ENCODE results near the gene KICS2.
"Not testable (repeated sequence)": the region's sequence is repeated elsewhere in the genome, so short reads cannot be mapped to it uniquely, and the experiment has no call there.

KICS2 gene

GRCh38 chr12:64216239-64216638 lies 5.9 kb downstream of the KICS2 start:
- DNase-seq (ENCODE audit: low read depth), result no peak

GRCh38 chr12:64212119-64212746 lies 9.9 kb downstream of the KICS2 start:
- DNase-seq (ENCODE audit: low read depth), result no peak

DNA sequence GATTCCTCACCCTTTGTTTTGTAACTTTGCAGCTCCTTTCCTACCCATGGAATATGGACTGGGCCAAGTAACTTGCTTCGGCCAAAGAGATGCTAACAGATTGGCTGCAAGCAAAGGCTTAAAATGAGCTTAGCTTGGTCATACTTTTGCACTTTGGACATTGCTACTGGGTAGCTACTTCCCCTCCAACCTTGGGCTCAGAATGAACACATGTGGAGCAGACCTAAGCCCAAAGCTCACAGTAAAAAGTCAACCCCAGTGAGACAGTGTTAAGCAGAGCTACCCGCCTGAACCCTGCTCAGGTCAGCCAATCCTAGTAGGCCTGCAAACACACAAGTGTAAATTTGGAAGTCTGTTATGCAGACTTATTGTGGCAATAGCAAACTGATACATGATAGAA lies 14.6 kb downstream of the KICS2 start:
- no peak for DNase-seq (ENCODE audit: low read depth)

- DNase-seq (ENCODE audit: low read depth), result no peak
Observed at GRCh38 chr12:64205542-64205941, 16.6 kb downstream of the KICS2 start.

- DNase-seq (ENCODE audit: low read depth), result no peak
Observed at GRCh38 chr12:64203775-64204174, 18.3 kb downstream of the KICS2 start.

- DNase-seq (ENCODE audit: low read depth), result no peak
Observed at GRCh38 chr12:64203036-64203435, 19.1 kb downstream of the KICS2 start.

DNA sequence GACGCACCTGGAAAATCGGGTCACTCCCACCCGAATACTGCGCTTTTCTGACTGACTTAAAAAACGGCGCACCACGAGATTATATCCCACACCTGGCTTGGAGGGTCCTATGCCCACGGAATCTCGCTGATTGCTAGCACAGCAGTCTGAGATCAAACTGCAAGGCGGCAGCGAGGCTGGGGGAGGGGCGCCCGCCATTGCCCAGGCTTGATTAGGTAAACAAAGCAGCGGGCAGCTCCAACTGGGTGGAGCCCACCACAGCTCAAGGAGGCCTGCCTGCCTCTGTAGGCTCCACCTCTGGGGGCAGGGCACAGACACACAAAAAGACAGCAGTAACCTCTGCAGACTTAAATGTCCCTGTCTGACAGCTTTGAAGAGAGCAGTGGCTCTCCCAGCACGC lies 26.3 kb downstream of the KICS2 start:
- DNase-seq (ENCODE audit: low read depth), result not testable (repeated sequence)

DNA sequence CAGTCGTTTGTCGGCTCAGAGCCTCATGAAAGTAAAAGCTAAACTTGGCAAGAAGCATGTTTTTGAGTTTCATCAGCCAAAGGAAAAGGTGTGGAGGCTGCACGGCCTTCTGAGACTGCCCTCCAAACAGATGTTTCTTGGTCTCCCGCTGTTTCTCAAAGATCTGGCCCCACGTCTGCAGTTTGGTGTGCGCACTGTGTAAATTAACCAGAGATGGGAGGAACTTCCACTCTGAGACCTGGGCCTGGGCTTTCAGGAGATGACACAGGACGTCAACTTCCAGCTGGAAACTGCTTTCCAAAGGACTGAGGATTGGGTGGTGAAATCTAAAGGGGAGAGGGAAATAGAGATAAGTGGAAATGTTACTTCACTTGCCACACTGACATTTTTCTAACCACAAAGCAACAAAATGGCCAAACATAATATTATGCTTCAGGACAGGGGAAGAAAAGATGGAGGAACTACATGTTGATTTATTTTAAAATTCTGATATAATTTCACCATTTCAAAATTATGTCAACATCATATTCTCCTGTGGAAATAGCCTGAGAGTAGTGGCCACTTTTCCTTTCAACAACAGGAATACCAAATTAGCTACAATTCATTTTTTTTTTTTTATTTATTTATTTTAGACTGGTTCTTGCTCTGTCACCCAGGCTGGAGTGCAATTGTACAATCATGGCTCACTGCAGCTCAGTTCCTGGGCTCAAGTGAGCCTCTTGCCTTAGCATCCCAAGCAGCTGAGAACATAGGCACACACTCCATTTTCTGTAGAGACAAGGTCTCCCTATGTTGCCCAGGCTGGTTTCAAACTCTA lies 27.6 kb downstream of the KICS2 start:
- DNase-seq (ENCODE audit: low read depth), result peak; percentile 46

DNA sequence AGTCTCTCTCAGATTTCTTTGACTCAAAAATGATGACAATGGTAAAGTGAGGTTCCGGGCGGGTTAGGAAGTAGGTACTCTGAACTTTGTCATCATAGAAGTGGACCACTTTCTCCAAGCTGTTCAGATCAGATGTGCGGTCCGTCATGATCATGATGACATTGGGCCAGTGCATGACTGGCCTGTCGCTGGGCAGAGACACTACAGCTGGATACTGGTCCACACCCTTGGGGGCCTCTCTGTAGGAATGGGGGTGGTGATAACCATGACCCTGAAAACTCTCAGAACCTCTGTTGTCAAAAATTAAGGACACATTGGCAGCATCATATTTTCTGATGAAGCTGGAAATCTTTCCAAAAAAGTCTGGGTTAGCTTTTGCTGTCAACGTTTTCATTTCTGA lies 28.2 kb downstream of the KICS2 start:
- no peak for DNase-seq (ENCODE audit: low read depth)

- DNase-seq (ENCODE audit: low read depth), result no peak
Observed at GRCh38 chr12:64192644-64193444, 29.3 kb downstream of the KICS2 start.

DNA sequence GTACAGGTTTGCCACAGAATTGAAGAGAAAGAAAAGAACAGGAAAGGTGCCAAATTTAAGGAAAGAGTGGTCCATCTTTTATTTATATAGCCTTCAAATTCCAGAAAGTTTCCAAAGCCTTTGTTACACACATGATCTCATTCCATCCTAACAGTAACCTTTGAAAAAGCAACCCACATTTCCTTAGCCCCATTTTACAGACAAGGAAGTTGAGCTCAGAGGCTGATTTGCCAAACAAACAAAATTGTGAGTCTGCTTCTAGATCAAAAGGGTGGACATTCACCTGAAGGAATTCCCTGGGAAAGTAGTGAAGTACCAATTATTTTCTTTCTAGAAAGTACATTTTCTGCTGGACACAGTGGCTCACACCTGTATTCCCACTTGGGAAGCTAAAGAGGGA lies 32.0 kb downstream of the KICS2 start:
- DNase-seq (ENCODE audit: low read depth), result no peak

- DNase-seq (ENCODE audit: low read depth), result no peak
Observed at GRCh38 chr12:64189530-64189929, 32.6 kb downstream of the KICS2 start.

- peak; percentile 32 for DNase-seq (ENCODE audit: low read depth)
Observed at GRCh38 chr12:64187794-64188193, 34.3 kb downstream of the KICS2 start.

DNA sequence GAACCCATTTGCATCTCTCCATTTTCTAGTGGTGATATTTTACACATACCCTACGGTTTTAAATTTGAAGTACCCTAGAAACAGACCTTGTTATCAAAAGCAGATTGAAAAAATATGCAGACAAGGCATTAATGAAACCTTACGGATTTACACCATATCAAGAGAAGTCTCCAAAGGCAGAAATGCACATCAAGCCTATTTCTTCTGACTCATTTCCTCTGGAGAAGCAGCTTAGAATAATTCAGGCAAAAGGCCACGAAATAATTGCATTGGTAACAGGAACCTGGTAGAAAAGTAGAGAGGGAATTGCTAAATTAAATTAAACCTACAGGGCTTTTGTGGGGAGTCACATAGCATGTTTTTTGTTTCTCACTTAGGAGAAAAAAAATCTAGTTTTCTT lies 34.7 kb downstream of the KICS2 start:
- DNase-seq (ENCODE audit: low read depth), result peak; percentile 79

GRCh38 chr12:64186789-64187188 lies 35.3 kb downstream of the KICS2 start:
- DNase-seq (ENCODE audit: low read depth), result no peak

- no peak for DNase-seq (ENCODE audit: low read depth)
Observed at GRCh38 chr12:64184216-64184615, 37.9 kb downstream of the KICS2 start.

DNA sequence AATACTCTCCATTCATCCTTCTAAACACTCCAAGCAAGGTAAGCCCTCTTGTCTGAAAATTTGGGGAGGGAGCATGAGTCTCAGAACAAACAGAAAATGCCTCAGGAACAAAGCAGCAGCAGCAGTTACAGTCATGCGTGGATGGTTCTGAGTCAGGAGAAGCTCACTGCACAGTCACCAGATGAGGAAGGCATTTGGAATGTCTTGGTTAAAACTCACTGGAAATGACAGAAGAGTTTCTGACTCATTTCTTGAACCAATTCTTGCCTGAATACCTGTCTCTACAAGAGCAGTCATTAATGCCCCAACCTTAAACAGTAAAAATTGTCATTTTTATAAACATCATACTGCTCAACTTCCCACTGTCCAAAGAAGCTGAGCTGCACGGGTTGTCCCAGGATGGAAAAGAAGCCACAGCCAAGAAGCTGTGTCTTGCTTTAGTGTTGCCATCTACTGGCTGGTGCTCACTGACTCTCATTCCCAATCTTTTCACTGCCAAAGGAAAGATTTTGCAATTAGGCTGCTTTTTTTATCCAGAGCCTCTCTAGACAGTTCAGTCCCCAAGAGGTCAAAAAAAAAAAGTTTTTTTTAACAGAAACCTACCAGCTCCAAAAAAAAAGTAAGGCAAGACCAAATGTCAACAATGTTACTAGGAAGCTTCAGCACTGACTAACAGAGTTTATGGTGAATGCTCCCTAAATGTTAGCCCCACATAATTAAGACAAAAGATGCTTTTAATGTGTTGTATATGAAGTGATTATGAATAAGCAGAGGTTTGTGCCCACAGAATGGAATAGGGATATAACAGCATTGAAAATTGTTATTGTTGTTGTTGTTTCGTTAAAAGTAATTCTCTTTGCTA lies 40.4 kb downstream of the KICS2 start:
- DNase-seq (ENCODE audit: low read depth), result peak; percentile 94

DNA sequence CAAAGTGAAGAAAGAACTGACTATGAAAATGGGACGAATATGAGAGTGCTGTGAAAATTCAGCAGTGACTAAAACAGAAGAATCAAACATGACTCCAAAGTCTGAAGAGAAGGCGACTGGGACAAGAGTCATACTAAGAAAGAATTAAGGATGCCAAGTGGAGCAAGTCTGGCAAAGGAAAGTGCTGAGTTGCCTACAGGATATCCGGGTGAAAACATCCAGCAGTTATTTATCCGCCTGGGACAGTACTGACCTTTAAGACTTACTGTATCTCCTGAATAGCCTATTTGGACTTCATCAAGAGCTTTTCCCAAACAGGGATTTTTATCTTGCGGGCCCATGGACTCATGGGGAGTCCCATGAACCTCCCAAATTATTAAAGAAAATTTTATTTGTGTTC lies 41.1 kb downstream of the KICS2 start:
- peak; percentile 89 for DNase-seq (ENCODE audit: low read depth)

DNA sequence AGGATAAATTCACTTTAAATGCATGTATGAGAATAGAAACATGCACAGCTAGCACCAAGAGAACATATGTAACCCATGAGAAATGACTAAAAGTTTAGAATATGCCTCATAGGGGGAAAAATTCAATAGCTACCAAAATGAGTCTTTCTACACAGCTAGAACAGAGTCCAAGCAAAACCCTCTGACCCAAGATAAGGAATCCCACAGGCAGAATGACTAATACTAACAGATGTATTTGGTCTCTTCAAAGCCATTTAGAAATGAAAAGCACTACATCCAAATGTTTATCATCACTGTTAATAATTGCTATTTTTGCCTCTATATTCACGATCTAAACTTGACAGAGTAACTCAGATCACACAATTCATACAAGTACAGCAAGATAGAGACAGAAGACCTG lies 44.0 kb downstream of the KICS2 start:
- peak; percentile 53 for DNase-seq (ENCODE audit: low read depth)

DNA sequence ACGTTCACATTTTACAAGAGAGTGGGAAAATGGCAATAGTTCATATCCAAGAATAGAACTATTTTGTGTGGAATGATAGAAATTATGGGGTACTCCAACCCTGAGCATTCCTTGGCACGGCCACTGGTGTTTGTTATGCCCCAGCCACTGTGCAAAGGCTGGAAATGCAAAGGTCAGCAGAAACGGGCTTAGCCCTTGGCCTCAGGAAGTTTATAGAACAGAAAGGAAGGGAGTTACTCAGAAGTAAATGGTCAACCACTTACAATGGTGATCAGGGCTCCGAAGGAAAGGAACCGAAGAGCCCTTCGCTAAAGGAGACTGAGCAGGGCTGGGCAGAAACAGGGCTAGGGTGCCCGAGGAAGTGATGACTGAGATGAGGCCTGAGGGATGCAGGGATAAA lies 45.1 kb downstream of the KICS2 start:
- no peak for DNase-seq (ENCODE audit: low read depth)

DNA sequence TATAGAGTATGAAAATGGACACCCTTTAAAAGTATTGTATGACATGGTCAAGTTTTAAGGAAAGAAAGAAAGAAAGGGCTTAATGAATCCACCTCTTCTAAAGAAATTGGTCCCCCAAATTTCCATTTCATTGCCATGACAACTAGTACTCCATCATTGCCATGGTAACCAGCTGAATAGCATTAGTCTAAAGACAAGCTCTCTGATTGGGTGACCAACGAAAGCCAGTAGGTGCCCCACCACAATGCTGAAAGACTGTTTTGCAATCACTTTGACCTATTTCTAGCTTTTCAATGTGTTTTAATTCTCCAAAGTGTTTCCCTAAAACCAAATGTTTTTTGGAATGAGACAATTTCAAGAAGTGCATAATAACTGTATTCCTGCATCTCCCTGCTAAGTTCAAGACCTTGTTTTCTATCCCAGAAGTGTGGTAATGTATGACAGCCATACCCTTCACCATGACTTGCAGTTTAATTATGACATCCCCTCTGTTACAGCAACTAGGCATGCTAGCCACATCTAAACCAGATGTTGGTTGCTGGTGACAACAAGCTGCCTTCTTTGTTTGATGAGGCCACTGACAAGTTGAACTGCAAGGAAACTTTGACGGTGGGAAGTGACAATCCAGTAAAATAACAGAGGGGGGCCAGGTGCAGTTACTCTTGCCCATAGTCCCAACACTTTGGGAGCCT lies 46.7 kb downstream of the KICS2 start:
- DNase-seq (ENCODE audit: low read depth), result peak; percentile 89
